H9 (cell line): ENCODE data around the gene ASCC1. TPM values are rescaled to one million over a fixed set of nuclear protein-coding genes. Genes with fewer than 3 reads are reported as not detected.

Source experiments
- DNase-seq: peaks from one replicate; pipeline ENCODE4 v3.0.0-alpha.2; 2017
- H2AFZ ChIP-seq: one replicate; pipeline ENCODE4 v1.6.1; 2013; ENCODE audit warnings: mild to moderate bottlenecking, low read length, control low read depth, moderate library complexity
- H2AK5ac ChIP-seq: 2 replicates; pipeline ENCODE4 v1.6.1; 2013; ENCODE audit warnings: low read length, control low read depth, mixed read lengths; ENCODE audit not compliant: insufficient read length
- H2BK120ac ChIP-seq: one replicate; pipeline ENCODE4 v1.6.1; 2013; ENCODE audit warnings: low read depth, mild to moderate bottlenecking, low read length, control low read depth, inconsistent platforms; ENCODE audit not compliant: poor library complexity, severe bottlenecking
- H2BK12ac ChIP-seq: 2 replicates; pipeline ENCODE4 v1.6.1; 2013; ENCODE audit warnings: low read length, control low read depth, mixed read lengths, low read depth; ENCODE audit not compliant: insufficient read length
- H2BK15ac ChIP-seq: 2 replicates; pipeline ENCODE4 v1.6.1; 2013; ENCODE audit warnings: low read depth, low read length, control low read depth
- H2BK20ac ChIP-seq: one replicate; pipeline ENCODE4 v1.6.1; 2013; ENCODE audit warnings: low read depth, mild to moderate bottlenecking, low read length, control low read depth, inconsistent platforms; ENCODE audit not compliant: poor library complexity, severe bottlenecking
- H2BK5ac ChIP-seq: 2 replicates; pipeline ENCODE4 v1.6.1; 2013; ENCODE audit warnings: low read length, control low read depth, mixed read lengths; ENCODE audit not compliant: insufficient read length
- H3K14ac ChIP-seq: 2 replicates; pipeline ENCODE4 v1.6.1; 2013; ENCODE audit warnings: low read length, control low read depth; ENCODE audit not compliant: insufficient read depth
- H3K18ac ChIP-seq: 2 replicates; pipeline ENCODE4 v1.6.1; 2013; ENCODE audit warnings: low read depth, mild to moderate bottlenecking, mixed read lengths, low read length, control low read depth; ENCODE audit not compliant: insufficient read length
- H3K23ac ChIP-seq: 2 replicates; pipeline ENCODE4 v1.6.1; 2013; ENCODE audit warnings: low read length, control low read depth, mixed read lengths, low read depth; ENCODE audit not compliant: insufficient read length
- H3K23me2 ChIP-seq: 2 replicates; pipeline ENCODE4 v1.6.1; 2013; ENCODE audit warnings: low read depth, mild to moderate bottlenecking, mixed read lengths, low read length, control low read depth; ENCODE audit not compliant: insufficient read length, poor library complexity, severe bottlenecking
- H3K27ac ChIP-seq: 2 replicates; pipeline ENCODE4 v1.5.1; 2013; ENCODE audit warnings: low read length, control low read depth, mixed read lengths, low read depth; ENCODE audit not compliant: insufficient read length
- H3K27me3 ChIP-seq: 2 replicates; pipeline ENCODE4 v1.6.1; 2013; ENCODE audit warnings: low read length, control low read depth, inconsistent platforms; ENCODE audit not compliant: insufficient read depth
- H3K4ac ChIP-seq: 2 replicates; pipeline ENCODE4 v1.6.1; 2013; ENCODE audit warnings: low read depth, mild to moderate bottlenecking, control low read depth, inconsistent platforms, low read length, moderate library complexity
- H3K4me1 ChIP-seq: 2 replicates; pipeline ENCODE4 v1.6.1; 2013; ENCODE audit warnings: low read length, control low read depth, inconsistent platforms; ENCODE audit not compliant: insufficient read depth
- H3K4me2 ChIP-seq: 2 replicates; pipeline ENCODE4 v1.6.1; 2013; ENCODE audit warnings: low read length, control low read depth, mixed read lengths; ENCODE audit not compliant: insufficient read length, insufficient read depth
- H3K56ac ChIP-seq: 2 replicates; pipeline ENCODE4 v1.6.1; 2013; ENCODE audit warnings: low read depth, mild to moderate bottlenecking, mixed read lengths, low read length, control low read depth; ENCODE audit not compliant: insufficient read length
- H3K79me1 ChIP-seq: 2 replicates; pipeline ENCODE4 v1.6.1; 2013; ENCODE audit warnings: low read depth, mild to moderate bottlenecking, moderate library complexity, low read length, control low read depth, inconsistent platforms; ENCODE audit not compliant: insufficient read depth, poor library complexity, severe bottlenecking
- H3K79me2 ChIP-seq: 2 replicates; pipeline ENCODE4 v1.6.1; 2013; ENCODE audit warnings: low read length, control low read depth, inconsistent platforms; ENCODE audit not compliant: insufficient read depth
- H3K9ac ChIP-seq: 2 replicates; pipeline ENCODE4 v1.6.1; 2013; ENCODE audit warnings: low read length, control low read depth, mixed read lengths; ENCODE audit not compliant: insufficient read length; ENCODE audit errors: extremely low read depth
- H3K9me3 ChIP-seq: one replicate; pipeline ENCODE4 v1.6.1; 2013; ENCODE audit warnings: low read depth, low read length, inconsistent platforms; ENCODE audit not compliant: control insufficient read depth
- H3T11ph ChIP-seq: one replicate; pipeline ENCODE4 v1.6.1; 2013; ENCODE audit warnings: mild to moderate bottlenecking, low read length, control low read depth, inconsistent platforms
- H4K20me1 ChIP-seq: one replicate; pipeline ENCODE4 v1.6.1; 2013; ENCODE audit not compliant: control insufficient read depth, insufficient read length, insufficient read depth
- H4K5ac ChIP-seq: 2 replicates; pipeline ENCODE4 v1.6.1; 2013; ENCODE audit warnings: low read depth, mild to moderate bottlenecking, mixed read lengths, low read length, control low read depth; ENCODE audit not compliant: insufficient read length
- H4K8ac ChIP-seq: replicated peaks from 2 replicates; pipeline ENCODE4 v1.6.1; 2013; ENCODE audit warnings: low read length, control low read depth, mixed read lengths, low read depth; ENCODE audit not compliant: insufficient read length
- H4K91ac ChIP-seq: 2 replicates; pipeline ENCODE4 v1.6.1; 2013; ENCODE audit warnings: low read depth, mild to moderate bottlenecking, moderate library complexity, mixed read lengths, low read length, control low read depth; ENCODE audit not compliant: insufficient read length
- H3K27ac Mint-ChIP-seq, 3 experiments: 2 replicates in 2 of 3; 3 replicates in 1 of 3; pipeline ENCODE4 v1.8.0; 2020 to 2021; ENCODE audit warnings: mixed read lengths in 3 of 3, mild to moderate bottlenecking in 1 of 3, moderate library complexity in 1 of 3
- H3K27me3 Mint-ChIP-seq: 2 replicates; pipeline ENCODE4 v1.8.0; 2021; ENCODE audit warnings: low read depth, mild to moderate bottlenecking, moderate library complexity, mixed read lengths
- H3K36me3 Mint-ChIP-seq, 3 experiments: 2 replicates in 2 of 3; 3 replicates in 1 of 3; pipeline ENCODE4 v1.8.0; 2020 to 2021; ENCODE audit warnings: low read depth in 3 of 3, mixed read lengths in 3 of 3; ENCODE audit not compliant: insufficient read depth in 1 of 3
- H3K4me1 Mint-ChIP-seq, 2 experiments: 2 replicates each; pipeline ENCODE4 v1.8.0; 2020; ENCODE audit warnings: mixed read lengths in 2 of 2
- H3K4me3 Mint-ChIP-seq, 2 experiments: 2 replicates in 1 of 2; 3 replicates in 1 of 2; pipeline ENCODE4 v1.8.0; 2020 to 2021; ENCODE audit warnings: mild to moderate bottlenecking in 2 of 2, mixed read lengths in 2 of 2, moderate library complexity in 1 of 2
- H3K9me3 Mint-ChIP-seq, 2 experiments: 2 replicates in 1 of 2; 3 replicates in 1 of 2; pipeline ENCODE4 v1.8.0; 2020; ENCODE audit warnings: mild to moderate bottlenecking in 2 of 2, mixed read lengths in 2 of 2, moderate library complexity in 1 of 2
- CTCF ChIP-seq: fragments of 200-600 bp; sonication (generic); conservative IDR thresholded peaks from 3 replicates; pipeline ENCODE4 v1.8.0; 2021; ENCODE audit warnings: antibody characterized with exemption, mild to moderate bottlenecking
- WGBS: extraction: QIAGEN DNeasy Blood & Tissue Kit; methylation state at CpG from one replicate; pipeline ENCODE4 v1.1.7; 2013; ENCODE audit warnings: missing lambda C conversion rate, low lambda C conversion rate, mixed read lengths; ENCODE audit not compliant: insufficient read length; ENCODE audit errors: extremely low coverage; 5-methylcytosine and 5-hydroxymethylcytosine counted together
- total RNA-seq: library from RNA; stranded (reverse); gene quantifications from 2 replicates; pipeline ENCODE4 v1.2.1, GENCODE V29; 2021

Gene ASCC1
- total RNA-seq, 1 experiment from 2014 or later = 41.2 TPM

- no peaks in the 10 kb centered on the region for H3K4me1 ChIP-seq
- H3T11ph ChIP-seq = no peak overlapping the region
- H3K18ac ChIP-seq = no peak overlapping the region
- no peak overlapping the region for H4K8ac ChIP-seq
- no peaks in the 10 kb centered on the region for H3K36me3 Mint-ChIP-seq
- TF ChIP-seq CTCF = no peak
- no peaks in the 10 kb centered on the region for H3K9me3 Mint-ChIP-seq
- no peak overlapping the region for H3K56ac ChIP-seq
- H2AK5ac ChIP-seq = no peak overlapping the region
- no peak overlapping the region for H3K27ac ChIP-seq
- peaks cover 14 to 23% of the 10 kb centered on the region in 2 experiments for H3K4me1 Mint-ChIP-seq
- no peak for DNase-seq
- H3K4me3 Mint-ChIP-seq = no peak overlapping the region
- no peak overlapping the region for H3K4me2 ChIP-seq
- no peaks in the 10 kb centered on the region for H3K23me2 ChIP-seq
- H3K9ac ChIP-seq = no peak overlapping the region
- H3K4ac ChIP-seq = no peak overlapping the region
- H3K14ac ChIP-seq = no peak overlapping the region
- H2BK20ac ChIP-seq = no peak overlapping the region
- no peak overlapping the region for H2BK5ac ChIP-seq
- no peak overlapping the region for H2AFZ ChIP-seq
- H3K9me3 ChIP-seq = no peaks in the 10 kb centered on the region
- H4K20me1 ChIP-seq = no peaks in the 10 kb centered on the region
- no peak overlapping the region for H4K5ac ChIP-seq
- H2BK12ac ChIP-seq = no peak overlapping the region
- no peak overlapping the region for H3K23ac ChIP-seq
- H3K79me2 ChIP-seq = no peaks in the 10 kb centered on the region
- H3K27ac Mint-ChIP-seq = no peak overlapping the region
- no peak overlapping the region for H2BK15ac ChIP-seq
- peaks cover 4% of the 10 kb centered on the region for H3K27me3 Mint-ChIP-seq
- no peaks in the 10 kb centered on the region for H3K79me1 ChIP-seq
- no peak overlapping the region for H4K91ac ChIP-seq
- WGBS = no CpG with 5 or more reads among the region's 9 CpGs
- no peak overlapping the region for H2BK120ac ChIP-seq
- H3K27me3 ChIP-seq = no peaks in the 10 kb centered on the region
These were observed 152.2 kb downstream of the ASCC1 start for GRCh38 chr10:72063703-72064391.
